ENCODE measurements around the gene HECW1.

The HECW1 gene

DNA sequence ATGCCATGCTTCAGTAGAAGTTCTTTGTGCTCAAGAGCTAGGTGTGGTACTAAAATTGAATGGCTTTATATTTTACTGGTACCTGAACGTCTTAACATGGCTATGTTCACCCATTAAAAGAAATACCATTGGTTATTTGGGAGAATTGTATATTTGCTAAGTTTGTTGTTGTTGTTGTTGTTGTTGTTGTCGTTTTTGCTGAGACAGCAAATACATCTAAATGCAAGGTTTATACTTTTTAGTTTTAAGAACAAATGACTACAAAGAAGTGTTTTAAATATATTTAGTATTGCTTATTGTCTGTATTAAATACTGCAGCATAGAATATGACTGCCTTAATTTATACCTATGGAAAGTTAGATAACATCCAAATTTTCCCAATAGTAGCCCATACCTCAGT lies 66.9 kb downstream of the HECW1 start:
- no peak for ATAC-seq
- TF ChIP-seq ARNTL (CRISPR knock-in tag; IDR thresholded peaks at IDR 0.05; ENCODE audit: borderline replicate concordance, low read depth), result no peak
- TF ChIP-seq, protein P1, sequence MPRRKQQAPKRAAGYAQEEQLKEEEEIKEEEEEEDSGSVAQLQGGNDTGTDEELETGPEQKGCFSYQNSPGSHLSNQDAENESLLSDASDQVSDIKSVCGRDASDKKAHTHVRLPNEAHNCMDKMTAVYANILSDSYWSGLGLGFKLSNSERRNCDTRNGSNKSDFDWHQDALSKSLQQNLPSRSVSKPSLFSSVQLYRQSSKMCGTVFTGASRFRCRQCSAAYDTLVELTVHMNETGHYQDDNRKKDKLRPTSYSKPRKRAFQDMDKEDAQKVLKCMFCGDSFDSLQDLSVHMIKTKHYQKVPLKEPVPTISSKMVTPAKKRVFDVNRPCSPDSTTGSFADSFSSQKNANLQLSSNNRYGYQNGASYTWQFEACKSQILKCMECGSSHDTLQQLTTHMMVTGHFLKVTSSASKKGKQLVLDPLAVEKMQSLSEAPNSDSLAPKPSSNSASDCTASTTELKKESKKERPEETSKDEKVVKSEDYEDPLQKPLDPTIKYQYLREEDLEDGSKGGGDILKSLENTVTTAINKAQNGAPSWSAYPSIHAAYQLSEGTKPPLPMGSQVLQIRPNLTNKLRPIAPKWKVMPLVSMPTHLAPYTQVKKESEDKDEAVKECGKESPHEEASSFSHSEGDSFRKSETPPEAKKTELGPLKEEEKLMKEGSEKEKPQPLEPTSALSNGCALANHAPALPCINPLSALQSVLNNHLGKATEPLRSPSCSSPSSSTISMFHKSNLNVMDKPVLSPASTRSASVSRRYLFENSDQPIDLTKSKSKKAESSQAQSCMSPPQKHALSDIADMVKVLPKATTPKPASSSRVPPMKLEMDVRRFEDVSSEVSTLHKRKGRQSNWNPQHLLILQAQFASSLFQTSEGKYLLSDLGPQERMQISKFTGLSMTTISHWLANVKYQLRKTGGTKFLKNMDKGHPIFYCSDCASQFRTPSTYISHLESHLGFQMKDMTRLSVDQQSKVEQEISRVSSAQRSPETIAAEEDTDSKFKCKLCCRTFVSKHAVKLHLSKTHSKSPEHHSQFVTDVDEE (CRISPR knock-in tag; IDR thresholded peaks at IDR 0.05), result no peak
- TF ChIP-seq, protein P2, sequence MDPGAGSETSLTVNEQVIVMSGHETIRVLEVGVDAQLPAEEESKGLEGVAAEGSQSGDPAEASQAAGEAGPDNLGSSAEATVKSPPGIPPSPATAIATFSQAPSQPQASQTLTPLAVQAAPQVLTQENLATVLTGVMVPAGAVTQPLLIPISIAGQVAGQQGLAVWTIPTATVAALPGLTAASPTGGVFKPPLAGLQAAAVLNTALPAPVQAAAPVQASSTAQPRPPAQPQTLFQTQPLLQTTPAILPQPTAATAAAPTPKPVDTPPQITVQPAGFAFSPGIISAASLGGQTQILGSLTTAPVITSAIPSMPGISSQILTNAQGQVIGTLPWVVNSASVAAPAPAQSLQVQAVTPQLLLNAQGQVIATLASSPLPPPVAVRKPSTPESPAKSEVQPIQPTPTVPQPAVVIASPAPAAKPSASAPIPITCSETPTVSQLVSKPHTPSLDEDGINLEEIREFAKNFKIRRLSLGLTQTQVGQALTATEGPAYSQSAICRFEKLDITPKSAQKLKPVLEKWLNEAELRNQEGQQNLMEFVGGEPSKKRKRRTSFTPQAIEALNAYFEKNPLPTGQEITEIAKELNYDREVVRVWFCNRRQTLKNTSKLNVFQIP (CRISPR knock-in tag; IDR thresholded peaks at IDR 0.05; ENCODE audit: borderline replicate concordance, low read depth), result no peak
- TF ChIP-seq ZFP30 (CRISPR knock-in tag; IDR thresholded peaks at IDR 0.05), result no peak
- TF ChIP-seq, protein P3, sequence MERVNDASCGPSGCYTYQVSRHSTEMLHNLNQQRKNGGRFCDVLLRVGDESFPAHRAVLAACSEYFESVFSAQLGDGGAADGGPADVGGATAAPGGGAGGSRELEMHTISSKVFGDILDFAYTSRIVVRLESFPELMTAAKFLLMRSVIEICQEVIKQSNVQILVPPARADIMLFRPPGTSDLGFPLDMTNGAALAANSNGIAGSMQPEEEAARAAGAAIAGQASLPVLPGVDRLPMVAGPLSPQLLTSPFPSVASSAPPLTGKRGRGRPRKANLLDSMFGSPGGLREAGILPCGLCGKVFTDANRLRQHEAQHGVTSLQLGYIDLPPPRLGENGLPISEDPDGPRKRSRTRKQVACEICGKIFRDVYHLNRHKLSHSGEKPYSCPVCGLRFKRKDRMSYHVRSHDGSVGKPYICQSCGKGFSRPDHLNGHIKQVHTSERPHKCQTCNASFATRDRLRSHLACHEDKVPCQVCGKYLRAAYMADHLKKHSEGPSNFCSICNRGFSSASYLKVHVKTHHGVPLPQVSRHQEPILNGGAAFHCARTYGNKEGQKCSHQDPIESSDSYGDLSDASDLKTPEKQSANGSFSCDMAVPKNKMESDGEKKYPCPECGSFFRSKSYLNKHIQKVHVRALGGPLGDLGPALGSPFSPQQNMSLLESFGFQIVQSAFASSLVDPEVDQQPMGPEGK (CRISPR knock-in tag; IDR thresholded peaks at IDR 0.05; ENCODE audit: borderline replicate concordance), result no peak
- TF ChIP-seq GLIS3 (CRISPR knock-in tag; IDR thresholded peaks at IDR 0.05), result no peak
- TF ChIP-seq ZNF8 (CRISPR knock-in tag; IDR thresholded peaks at IDR 0.05), result no peak
- TF ChIP-seq, protein P4, sequence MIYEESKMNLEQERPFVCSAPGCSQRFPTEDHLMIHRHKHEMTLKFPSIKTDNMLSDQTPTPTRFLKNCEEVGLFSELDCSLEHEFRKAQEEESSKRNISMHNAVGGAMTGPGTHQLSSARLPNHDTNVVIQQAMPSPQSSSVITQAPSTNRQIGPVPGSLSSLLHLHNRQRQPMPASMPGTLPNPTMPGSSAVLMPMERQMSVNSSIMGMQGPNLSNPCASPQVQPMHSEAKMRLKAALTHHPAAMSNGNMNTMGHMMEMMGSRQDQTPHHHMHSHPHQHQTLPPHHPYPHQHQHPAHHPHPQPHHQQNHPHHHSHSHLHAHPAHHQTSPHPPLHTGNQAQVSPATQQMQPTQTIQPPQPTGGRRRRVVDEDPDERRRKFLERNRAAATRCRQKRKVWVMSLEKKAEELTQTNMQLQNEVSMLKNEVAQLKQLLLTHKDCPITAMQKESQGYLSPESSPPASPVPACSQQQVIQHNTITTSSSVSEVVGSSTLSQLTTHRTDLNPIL (CRISPR knock-in tag; IDR thresholded peaks at IDR 0.05; ENCODE audit: low read depth), result no peak
- no peak for TF ChIP-seq ZNF70 (CRISPR knock-in tag; IDR thresholded peaks at IDR 0.05)
- no peak for TF ChIP-seq BACH2 (CRISPR knock-in tag; IDR thresholded peaks at IDR 0.05; ENCODE audit: borderline replicate concordance)
- TF ChIP-seq, protein P5, sequence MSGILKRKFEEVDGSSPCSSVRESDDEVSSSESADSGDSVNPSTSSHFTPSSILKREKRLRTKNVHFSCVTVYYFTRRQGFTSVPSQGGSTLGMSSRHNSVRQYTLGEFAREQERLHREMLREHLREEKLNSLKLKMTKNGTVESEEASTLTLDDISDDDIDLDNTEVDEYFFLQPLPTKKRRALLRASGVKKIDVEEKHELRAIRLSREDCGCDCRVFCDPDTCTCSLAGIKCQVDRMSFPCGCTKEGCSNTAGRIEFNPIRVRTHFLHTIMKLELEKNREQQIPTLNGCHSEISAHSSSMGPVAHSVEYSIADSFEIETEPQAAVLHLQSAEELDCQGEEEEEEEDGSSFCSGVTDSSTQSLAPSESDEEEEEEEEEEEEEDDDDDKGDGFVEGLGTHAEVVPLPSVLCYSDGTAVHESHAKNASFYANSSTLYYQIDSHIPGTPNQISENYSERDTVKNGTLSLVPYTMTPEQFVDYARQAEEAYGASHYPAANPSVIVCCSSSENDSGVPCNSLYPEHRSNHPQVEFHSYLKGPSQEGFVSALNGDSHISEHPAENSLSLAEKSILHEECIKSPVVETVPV (CRISPR knock-in tag; IDR thresholded peaks at IDR 0.05), result no peak
- no peak for TF ChIP-seq PPARA (CRISPR knock-in tag; IDR thresholded peaks at IDR 0.05; ENCODE audit: borderline replicate concordance)
- TF ChIP-seq SNAI2 (CRISPR knock-in tag; IDR thresholded peaks at IDR 0.05), result no peak

DNA sequence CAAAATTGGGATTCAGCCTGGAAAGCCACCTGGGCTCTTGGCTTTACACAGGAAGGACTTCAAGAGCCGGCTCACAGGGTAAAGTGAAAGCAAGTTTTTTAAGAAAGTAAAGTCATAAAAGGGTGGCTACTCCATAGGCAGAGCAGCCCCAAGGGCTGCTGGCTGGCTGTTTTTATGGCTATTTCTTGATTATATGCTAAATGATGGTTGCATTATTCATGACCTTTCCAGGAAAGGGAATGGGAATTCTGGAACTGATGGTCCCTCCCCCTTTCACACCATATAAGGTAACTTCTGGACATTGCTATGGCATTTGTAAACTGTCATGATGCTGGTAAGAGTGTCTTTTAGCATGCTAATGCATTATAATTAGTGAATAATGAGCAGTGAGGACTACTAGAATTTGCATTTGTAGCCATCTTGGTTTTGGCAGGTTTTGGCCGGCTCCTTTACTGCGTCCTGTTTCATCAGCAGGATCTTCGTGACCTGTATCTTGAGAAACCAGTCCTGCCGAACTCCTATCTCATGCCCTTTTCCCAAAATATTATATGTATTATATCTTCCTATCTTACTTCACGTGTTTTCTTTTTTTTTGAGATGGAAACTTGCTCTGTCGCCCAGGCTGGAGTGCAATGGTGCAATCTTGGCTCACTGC lies 80.5 kb downstream of the HECW1 start:
- ATAC-seq, result no peak
- no peak for TF ChIP-seq ZNF565 (CRISPR knock-in tag; conservative IDR thresholded peaks at IDR 0.05; ENCODE audit: low read depth)
- no peak for TF ChIP-seq ZNF70 (CRISPR knock-in tag; IDR thresholded peaks at IDR 0.05)
- TF ChIP-seq, protein P4 (CRISPR knock-in tag; IDR thresholded peaks at IDR 0.05; ENCODE audit: low read depth), result no peak
- TF ChIP-seq PPARA (CRISPR knock-in tag; IDR thresholded peaks at IDR 0.05; ENCODE audit: borderline replicate concordance), result no peak
- TF ChIP-seq RARB (CRISPR knock-in tag; IDR thresholded peaks at IDR 0.05), result no peak
- TF ChIP-seq ZFP3 (CRISPR knock-in tag; IDR thresholded peaks at IDR 0.05), result no peak
- no peak for TF ChIP-seq TOX (CRISPR knock-in tag; IDR thresholded peaks at IDR 0.05; ENCODE audit: borderline replicate concordance)

DNA sequence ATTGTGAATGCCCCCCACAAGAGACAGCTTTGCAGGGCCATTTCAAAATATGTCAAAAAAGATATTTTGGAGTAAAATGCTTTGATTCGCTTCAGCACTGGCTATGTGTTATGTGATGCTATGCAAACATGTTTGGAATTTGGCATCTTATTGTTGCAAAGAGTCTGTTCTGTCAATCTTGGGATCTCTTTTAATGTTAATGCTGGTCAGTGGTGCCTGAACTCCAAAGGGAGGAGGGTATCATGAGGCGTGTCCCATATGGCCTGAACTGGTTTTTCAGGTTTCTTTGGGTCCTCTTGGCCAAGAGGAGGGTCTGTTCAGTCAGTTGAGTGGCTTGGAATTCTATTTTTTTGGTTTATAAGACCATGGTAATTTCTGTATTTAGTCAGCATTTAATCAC lies 81.4 kb downstream of the HECW1 start:
- no peak for ATAC-seq
- TF ChIP-seq, protein P3 (CRISPR knock-in tag; IDR thresholded peaks at IDR 0.05; ENCODE audit: borderline replicate concordance), result no peak
- no peak for TF ChIP-seq PPARA (CRISPR knock-in tag; IDR thresholded peaks at IDR 0.05; ENCODE audit: borderline replicate concordance)
- no peak for TF ChIP-seq ZFP30 (CRISPR knock-in tag; IDR thresholded peaks at IDR 0.05)
- no peak for TF ChIP-seq TOX (CRISPR knock-in tag; IDR thresholded peaks at IDR 0.05; ENCODE audit: borderline replicate concordance)
- no peak for TF ChIP-seq ZC3H10 (CRISPR knock-in tag; IDR thresholded peaks at IDR 0.05)
- no peak for TF ChIP-seq RARB (CRISPR knock-in tag; IDR thresholded peaks at IDR 0.05)
- TF ChIP-seq GLIS3 (CRISPR knock-in tag; IDR thresholded peaks at IDR 0.05), result no peak
- TF ChIP-seq, protein P4 (CRISPR knock-in tag; IDR thresholded peaks at IDR 0.05; ENCODE audit: low read depth), result no peak
- no peak for TF ChIP-seq CSDC2 (CRISPR knock-in tag; IDR thresholded peaks at IDR 0.05)

Measured in SK-N-SH treated with all-trans-retinoic acid at 6 μM for 48 hours (cell line).